B cell (primary cell): Measurements from ENCODE around the gene C3orf38. TPM values are rescaled to one million over a fixed set of nuclear protein-coding genes. Genes with fewer than 3 reads are reported as not detected.

ENCODE experiments used
- ATAC-seq: fragments of 200-7000 bp; cut with Tn5 transposase; one replicate; pipeline ENCODE4 v1.10.0; 2021; ENCODE audit warnings: low read depth, mild to moderate bottlenecking, moderate number of reproducible peaks, moderate library complexity
- CTCF ChIA-PET: fragments of 350-600 bp; sonication (Branson Sonifier 250); formaldehyde crosslinking; loops from one replicate; lab custom pipeline; 2021; ENCODE audit warnings: antibody characterized with exemption, inconsistent platforms; lab: Charles Lee
- POLR2A ChIA-PET: fragments of 350-600 bp; sonication (Branson Sonifier 250); formaldehyde crosslinking; loops from one replicate; lab custom pipeline; 2021; ENCODE audit warnings: antibody characterized with exemption; lab: Charles Lee
- DNase-seq: peaks from one replicate; pipeline ENCODE4 v3.0.0; 2013
- H2AFZ ChIP-seq: 2 replicates; pipeline ENCODE4 v1.6.1; 2012; ENCODE audit warnings: mild to moderate bottlenecking, low read depth, low read length; ENCODE audit not compliant: insufficient read depth, poor library complexity, severe bottlenecking
- H3K27ac ChIP-seq, 2 donors: 1 replicate in 1 of 2; 2 replicates in 1 of 2; pipeline ENCODE4 v1.5.1; 2012 to 2013; ENCODE audit warnings: low read length in 2 of 2, mild to moderate bottlenecking in 2 of 2, moderate library complexity in 1 of 2
- H3K27me3 ChIP-seq, 4 experiments: fragments of 200-600 bp in 1 of 4; sonication (generic) in 1 of 4; replicated peaks in 1 of 4; 1 replicate in 2 of 4; 2 replicates in 2 of 4; pipeline versions ENCODE4 v1.6.1 to v1.7.0; 2013 to 2016; ENCODE audit warnings: low read length in 3 of 4, mild to moderate bottlenecking in 2 of 4, mixed read lengths in 1 of 4, moderate library complexity in 1 of 4; ENCODE audit not compliant: insufficient read depth in 4 of 4, control insufficient read depth in 3 of 4; ENCODE audit errors: control extremely low read depth in 1 of 4
- H3K36me3 ChIP-seq, 2 experiments: replicated peaks in 1 of 2; 1 replicate in 1 of 2; 2 replicates in 1 of 2; pipeline versions ENCODE4 v1.6.1 to v1.7.1; 2013; ENCODE audit warnings: low read length in 1 of 2; ENCODE audit not compliant: insufficient read depth in 2 of 2, control insufficient read depth in 1 of 2; ENCODE audit errors: control extremely low read depth in 1 of 2, extremely low read depth in 1 of 2
- H3K4me1 ChIP-seq, 2 donors: fragments of 200-600 bp in 1 of 2; sonication (generic) in 1 of 2; 1 replicate in 1 of 2; 2 replicates in 1 of 2; pipeline versions ENCODE4 v1.5.1 to v1.6.1; 2013 to 2017; ENCODE audit warnings: low read length in 2 of 2; ENCODE audit not compliant: control insufficient read depth in 2 of 2, insufficient read depth in 2 of 2
- H3K4me2 ChIP-seq: replicated peaks from 2 replicates; pipeline ENCODE3; 2012; ENCODE audit warnings: mild to moderate bottlenecking, low read depth, low read length; ENCODE audit not compliant: poor library complexity, severe bottlenecking
- H3K4me3 ChIP-seq, 5 experiments: fragments of 200-600 bp in 1 of 5; sonication (generic) in 1 of 5; 1 replicate in 3 of 5; 2 replicates in 2 of 5; pipeline versions ENCODE4 v1.5.1 to v1.7.0; 2011 to 2016; ENCODE audit warnings: low read length in 4 of 5, mild to moderate bottlenecking in 4 of 5, low read depth in 2 of 5, control low read depth in 1 of 5, moderate library complexity in 1 of 5; ENCODE audit not compliant: insufficient read depth in 1 of 5; ENCODE audit errors: control extremely low read depth in 1 of 5, extremely low read depth in 1 of 5
- H3K79me2 ChIP-seq: fragments of 200-600 bp; sonication (generic); one replicate; pipeline ENCODE4 v1.6.0; 2016; ENCODE audit warnings: low read length; ENCODE audit not compliant: control insufficient read depth, insufficient read depth
- H3K9ac ChIP-seq: fragments of 200-600 bp; sonication (generic); 2 replicates; pipeline ENCODE4 v1.6.1; 2017; ENCODE audit warnings: mild to moderate bottlenecking, low read length, moderate library complexity
- H3K9me3 ChIP-seq, 3 donors: one replicate each; pipeline versions ENCODE4 v1.6.1 to v1.7.1; 2013; ENCODE audit warnings: low read length in 2 of 3; ENCODE audit not compliant: control insufficient read depth in 2 of 3, insufficient read depth in 1 of 3; ENCODE audit errors: control extremely low read depth in 1 of 3
- H4K20me1 ChIP-seq: 2 replicates; pipeline ENCODE4 v1.6.0; 2012; ENCODE audit warnings: mild to moderate bottlenecking, low read length; ENCODE audit not compliant: insufficient read depth, control insufficient read depth, poor library complexity, severe bottlenecking
- H3K27ac Mint-ChIP-seq: one replicate; pipeline ENCODE4 v1.8.0; 2021; ENCODE audit warnings: mixed read lengths
- H3K27me3 Mint-ChIP-seq: one replicate; pipeline ENCODE4 v1.8.0; 2021; ENCODE audit warnings: mixed read lengths
- H3K4me1 Mint-ChIP-seq: one replicate; pipeline ENCODE4 v1.8.0; 2021; ENCODE audit warnings: mixed read lengths
- H3K4me3 Mint-ChIP-seq: one replicate; pipeline ENCODE4 v1.8.0; 2021; ENCODE audit warnings: mixed read lengths
- H3K9me3 Mint-ChIP-seq: one replicate; pipeline ENCODE4 v1.8.0; 2022; ENCODE audit warnings: mixed read lengths; ENCODE audit not compliant: insufficient read depth
- EZH2 ChIP-seq: IDR thresholded peaks from 2 replicates; pipeline ENCODE4 v1.6.1; 2012; ENCODE audit warnings: borderline replicate concordance, low read depth, mild to moderate bottlenecking, moderate library complexity, low read length; ENCODE audit not compliant: insufficient read depth, poor library complexity, severe bottlenecking
- WGBS: methylation state at CpG from one replicate; pipeline ENCODE4 v1.1.5; 2013; ENCODE audit warnings: missing lambda C conversion rate; ENCODE audit not compliant: insufficient coverage; 5-methylcytosine and 5-hydroxymethylcytosine counted together
- intact Hi-C: fragments of 100-400 bp; cut with micrococcal nuclease; formaldehyde crosslinking; loops from one replicate; pipeline ENCODE4 v1.10.0; 2022
- polyA plus RNA-seq: library from polyadenylated mRNA; depleted of rRNA; stranded (reverse); fragments of >200 nt; gene quantifications from 2 replicates; pipeline ENCODE4 v1.2.3, GENCODE V29; 2012
- total RNA-seq, 2 donors: library from RNA; stranded (reverse); fragments of 120-200 nt in 1 of 2; gene quantifications; 1 replicate in 1 of 2; 2 replicates in 1 of 2; pipeline versions ENCODE4 v1.2.3 to v1.2.4, GENCODE V29; 2013 to 2022
- TF ChIP-seq, protein P1 (sequence below): fragments of 200-600 bp; IDR thresholded peaks from one replicate; pipeline ENCODE4 v1.8.0; 2022; ENCODE audit warnings: antibody characterized with exemption, mild to moderate bottlenecking

Gene C3orf38
- total and polyA plus RNA-seq, 2 donors (not counting 1 experiment from before 2014, with no cell fraction given), result 19.8 to 42.5 TPM

DNA sequence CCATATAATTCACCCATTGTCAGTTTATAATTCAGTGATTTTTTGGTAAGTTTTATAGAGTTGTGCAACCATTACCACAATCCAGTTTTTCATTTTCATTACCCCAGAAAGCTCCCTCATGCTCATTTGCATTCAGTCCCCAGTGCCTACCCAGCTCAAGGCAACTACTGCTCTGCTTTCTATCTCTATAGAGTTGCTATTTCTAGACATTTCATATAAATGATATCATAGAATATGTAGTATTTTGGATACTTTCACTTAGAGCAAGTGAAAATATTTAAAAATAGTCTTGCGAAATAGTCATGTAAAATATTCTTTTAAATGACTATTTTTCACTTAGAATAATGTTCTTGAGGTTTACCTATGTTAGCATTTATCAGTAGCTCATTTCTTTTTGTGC is 48.6 kb upstream of the C3orf38 start:
- intact Hi-C loops, result no loop called here
- H3K4me2 ChIP-seq, result no peak overlapping the region
- no peaks in the 10 kb centered on the region for H3K4me1 ChIP-seq
- H4K20me1 ChIP-seq, result no peaks in the 10 kb centered on the region
- H3K79me2 ChIP-seq, result no peaks in the 10 kb centered on the region
- Mint-ChIP-seq H3K27ac (no peak overlapping the region), H3K27me3 (no peaks in the 10 kb centered on the region), H3K4me3 (no peak overlapping the region), H3K4me1 (peaks cover 4% of the 10 kb centered on the region), H3K9me3 (no peaks in the 10 kb centered on the region)
- ChIA-PET POLR2A (interaction anchor here (0.5 kb wide), 1 partner anchor 848 kb away, joined by 3 read pairs; no protein-coding TSS in a partner anchor), CTCF (interaction anchor here (1.0 kb wide), 1 partner anchor 12 kb away, joined by 5 read pairs; no protein-coding TSS in a partner anchor)
- H3K9ac ChIP-seq, result no peak overlapping the region
- peaks cover 0 to 5% of the 10 kb centered on the region in 2 experiments for H3K36me3 ChIP-seq
- H3K4me3 ChIP-seq, result no peak overlapping the region
- ATAC-seq, result no peak
- no CpG with 5 or more reads among the region's 1 CpG for WGBS
- no peak overlapping the region for H2AFZ ChIP-seq
- H3K27ac ChIP-seq, result no peak overlapping the region
- TF ChIP-seq, protein P1, sequence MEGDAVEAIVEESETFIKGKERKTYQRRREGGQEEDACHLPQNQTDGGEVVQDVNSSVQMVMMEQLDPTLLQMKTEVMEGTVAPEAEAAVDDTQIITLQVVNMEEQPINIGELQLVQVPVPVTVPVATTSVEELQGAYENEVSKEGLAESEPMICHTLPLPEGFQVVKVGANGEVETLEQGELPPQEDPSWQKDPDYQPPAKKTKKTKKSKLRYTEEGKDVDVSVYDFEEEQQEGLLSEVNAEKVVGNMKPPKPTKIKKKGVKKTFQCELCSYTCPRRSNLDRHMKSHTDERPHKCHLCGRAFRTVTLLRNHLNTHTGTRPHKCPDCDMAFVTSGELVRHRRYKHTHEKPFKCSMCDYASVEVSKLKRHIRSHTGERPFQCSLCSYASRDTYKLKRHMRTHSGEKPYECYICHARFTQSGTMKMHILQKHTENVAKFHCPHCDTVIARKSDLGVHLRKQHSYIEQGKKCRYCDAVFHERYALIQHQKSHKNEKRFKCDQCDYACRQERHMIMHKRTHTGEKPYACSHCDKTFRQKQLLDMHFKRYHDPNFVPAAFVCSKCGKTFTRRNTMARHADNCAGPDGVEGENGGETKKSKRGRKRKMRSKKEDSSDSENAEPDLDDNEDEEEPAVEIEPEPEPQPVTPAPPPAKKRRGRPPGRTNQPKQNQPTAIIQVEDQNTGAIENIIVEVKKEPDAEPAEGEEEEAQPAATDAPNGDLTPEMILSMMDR, result no peak
- no peak for TF ChIP-seq EZH2
- no peaks in the 10 kb centered on the region for H3K9me3 ChIP-seq
- DNase-seq, result no peak
- no peaks in the 10 kb centered on the region for H3K27me3 ChIP-seq

DNA sequence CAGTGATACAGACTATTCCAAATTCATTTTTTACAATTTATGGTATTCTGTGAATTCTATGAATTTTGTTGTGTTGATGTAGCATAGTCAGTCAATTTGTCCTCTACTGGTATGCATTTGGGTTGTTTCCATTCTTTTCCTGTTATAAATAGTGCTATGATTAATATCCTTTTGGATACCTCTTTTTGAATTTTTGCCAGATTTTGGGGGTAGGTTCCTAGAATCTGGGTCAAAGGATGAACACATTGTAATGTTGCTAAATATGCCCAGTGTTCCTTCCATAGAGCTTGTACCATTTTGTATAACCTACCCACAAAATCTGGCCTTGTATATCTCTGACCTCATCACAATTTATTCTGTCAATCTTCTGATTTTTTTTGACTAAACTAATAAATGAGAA is 44.4 kb upstream of the C3orf38 start:
- no peak overlapping the region for H3K4me3 ChIP-seq
- H2AFZ ChIP-seq, result no peak overlapping the region
- Mint-ChIP-seq H3K4me3 (no peak overlapping the region), H3K27ac (no peak overlapping the region), H3K4me1 (peaks cover 1% of the 10 kb centered on the region), H3K9me3 (no peaks in the 10 kb centered on the region), H3K27me3 (no peaks in the 10 kb centered on the region)
- H3K4me1 ChIP-seq, result no peaks in the 10 kb centered on the region
- no peak overlapping the region for H3K9ac ChIP-seq
- no peaks in the 10 kb centered on the region for H3K27me3 ChIP-seq
- DNase-seq (no peak), ATAC-seq (no peak)
- H4K20me1 ChIP-seq, result no peaks in the 10 kb centered on the region
- H3K79me2 ChIP-seq, result no peaks in the 10 kb centered on the region
- CTCF ChIA-PET, result no interaction called here
- no peaks in the 10 kb centered on the region for H3K9me3 ChIP-seq
- POLR2A ChIA-PET, result no interaction called here
- TF ChIP-seq EZH2, result no peak
- TF ChIP-seq, protein P1, result no peak
- intact Hi-C loops, result no loop called here
- no peak overlapping the region for H3K4me2 ChIP-seq
- H3K36me3 ChIP-seq, result peaks cover 0 to 5% of the 10 kb centered on the region in 2 experiments
- no peak overlapping the region for H3K27ac ChIP-seq
